Measurements from ENCODE around the gene JAKMIP2.

JAKMIP2 gene

DNA sequence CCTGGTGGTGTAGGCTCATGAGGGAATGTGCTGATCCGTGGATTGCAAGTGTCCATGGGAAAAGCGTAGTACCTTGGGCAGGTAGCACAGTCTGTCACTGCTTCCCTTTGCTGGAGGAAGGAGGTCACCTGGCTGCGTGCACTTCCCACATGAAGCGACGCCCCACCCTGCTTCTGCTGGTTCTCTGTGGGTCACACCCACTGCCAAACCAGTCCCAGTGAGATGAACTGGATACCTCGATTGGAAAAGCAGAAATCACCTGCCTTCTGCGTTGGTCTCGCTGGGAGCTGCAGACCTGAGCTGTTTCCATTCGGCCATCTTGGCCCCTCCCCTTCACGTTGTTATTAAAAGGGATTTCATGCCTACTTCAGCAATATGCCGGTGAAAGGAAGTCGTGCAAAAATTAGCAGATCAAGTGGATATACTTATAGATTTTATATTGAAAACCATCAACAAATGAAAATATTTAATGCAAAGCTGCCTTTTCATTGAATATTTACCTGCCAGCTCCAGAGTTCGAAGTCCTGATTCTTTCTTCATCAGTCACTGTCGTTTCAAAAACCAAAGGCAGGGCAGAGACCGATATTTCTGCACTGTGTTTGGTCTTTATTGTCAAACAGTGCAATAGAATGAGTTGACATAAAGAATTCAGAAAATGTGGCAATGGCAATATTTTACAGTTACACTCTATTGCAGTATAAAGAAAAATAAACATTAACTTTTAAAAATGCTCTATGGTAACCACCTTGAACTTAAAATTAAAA lies 123.2 kb downstream of the JAKMIP2 start:
- TF ChIP-seq PPARA (CRISPR knock-in tag; IDR thresholded peaks at IDR 0.05; ENCODE audit: borderline replicate concordance) (no peak), ISL1 (CRISPR knock-in tag; IDR thresholded peaks at IDR 0.05) (no peak), ZNF565 (CRISPR knock-in tag; conservative IDR thresholded peaks at IDR 0.05; ENCODE audit: low read depth) (no peak), ZNF70 (CRISPR knock-in tag; IDR thresholded peaks at IDR 0.05) (no peak), ESRRG (CRISPR knock-in tag; IDR thresholded peaks at IDR 0.05) (no peak), ARNTL (CRISPR knock-in tag; IDR thresholded peaks at IDR 0.05; ENCODE audit: borderline replicate concordance, low read depth) (no peak), CSDC2 (CRISPR knock-in tag; IDR thresholded peaks at IDR 0.05) (no peak)
- TF ChIP-seq, protein P1, sequence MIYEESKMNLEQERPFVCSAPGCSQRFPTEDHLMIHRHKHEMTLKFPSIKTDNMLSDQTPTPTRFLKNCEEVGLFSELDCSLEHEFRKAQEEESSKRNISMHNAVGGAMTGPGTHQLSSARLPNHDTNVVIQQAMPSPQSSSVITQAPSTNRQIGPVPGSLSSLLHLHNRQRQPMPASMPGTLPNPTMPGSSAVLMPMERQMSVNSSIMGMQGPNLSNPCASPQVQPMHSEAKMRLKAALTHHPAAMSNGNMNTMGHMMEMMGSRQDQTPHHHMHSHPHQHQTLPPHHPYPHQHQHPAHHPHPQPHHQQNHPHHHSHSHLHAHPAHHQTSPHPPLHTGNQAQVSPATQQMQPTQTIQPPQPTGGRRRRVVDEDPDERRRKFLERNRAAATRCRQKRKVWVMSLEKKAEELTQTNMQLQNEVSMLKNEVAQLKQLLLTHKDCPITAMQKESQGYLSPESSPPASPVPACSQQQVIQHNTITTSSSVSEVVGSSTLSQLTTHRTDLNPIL (CRISPR knock-in tag; IDR thresholded peaks at IDR 0.05; ENCODE audit: low read depth) = no peak
- TF ChIP-seq, protein P2, sequence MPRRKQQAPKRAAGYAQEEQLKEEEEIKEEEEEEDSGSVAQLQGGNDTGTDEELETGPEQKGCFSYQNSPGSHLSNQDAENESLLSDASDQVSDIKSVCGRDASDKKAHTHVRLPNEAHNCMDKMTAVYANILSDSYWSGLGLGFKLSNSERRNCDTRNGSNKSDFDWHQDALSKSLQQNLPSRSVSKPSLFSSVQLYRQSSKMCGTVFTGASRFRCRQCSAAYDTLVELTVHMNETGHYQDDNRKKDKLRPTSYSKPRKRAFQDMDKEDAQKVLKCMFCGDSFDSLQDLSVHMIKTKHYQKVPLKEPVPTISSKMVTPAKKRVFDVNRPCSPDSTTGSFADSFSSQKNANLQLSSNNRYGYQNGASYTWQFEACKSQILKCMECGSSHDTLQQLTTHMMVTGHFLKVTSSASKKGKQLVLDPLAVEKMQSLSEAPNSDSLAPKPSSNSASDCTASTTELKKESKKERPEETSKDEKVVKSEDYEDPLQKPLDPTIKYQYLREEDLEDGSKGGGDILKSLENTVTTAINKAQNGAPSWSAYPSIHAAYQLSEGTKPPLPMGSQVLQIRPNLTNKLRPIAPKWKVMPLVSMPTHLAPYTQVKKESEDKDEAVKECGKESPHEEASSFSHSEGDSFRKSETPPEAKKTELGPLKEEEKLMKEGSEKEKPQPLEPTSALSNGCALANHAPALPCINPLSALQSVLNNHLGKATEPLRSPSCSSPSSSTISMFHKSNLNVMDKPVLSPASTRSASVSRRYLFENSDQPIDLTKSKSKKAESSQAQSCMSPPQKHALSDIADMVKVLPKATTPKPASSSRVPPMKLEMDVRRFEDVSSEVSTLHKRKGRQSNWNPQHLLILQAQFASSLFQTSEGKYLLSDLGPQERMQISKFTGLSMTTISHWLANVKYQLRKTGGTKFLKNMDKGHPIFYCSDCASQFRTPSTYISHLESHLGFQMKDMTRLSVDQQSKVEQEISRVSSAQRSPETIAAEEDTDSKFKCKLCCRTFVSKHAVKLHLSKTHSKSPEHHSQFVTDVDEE (CRISPR knock-in tag; IDR thresholded peaks at IDR 0.05) = no peak
- TF ChIP-seq, protein P3, sequence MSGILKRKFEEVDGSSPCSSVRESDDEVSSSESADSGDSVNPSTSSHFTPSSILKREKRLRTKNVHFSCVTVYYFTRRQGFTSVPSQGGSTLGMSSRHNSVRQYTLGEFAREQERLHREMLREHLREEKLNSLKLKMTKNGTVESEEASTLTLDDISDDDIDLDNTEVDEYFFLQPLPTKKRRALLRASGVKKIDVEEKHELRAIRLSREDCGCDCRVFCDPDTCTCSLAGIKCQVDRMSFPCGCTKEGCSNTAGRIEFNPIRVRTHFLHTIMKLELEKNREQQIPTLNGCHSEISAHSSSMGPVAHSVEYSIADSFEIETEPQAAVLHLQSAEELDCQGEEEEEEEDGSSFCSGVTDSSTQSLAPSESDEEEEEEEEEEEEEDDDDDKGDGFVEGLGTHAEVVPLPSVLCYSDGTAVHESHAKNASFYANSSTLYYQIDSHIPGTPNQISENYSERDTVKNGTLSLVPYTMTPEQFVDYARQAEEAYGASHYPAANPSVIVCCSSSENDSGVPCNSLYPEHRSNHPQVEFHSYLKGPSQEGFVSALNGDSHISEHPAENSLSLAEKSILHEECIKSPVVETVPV (CRISPR knock-in tag; IDR thresholded peaks at IDR 0.05) = no peak
- ATAC-seq = no peak

DNA sequence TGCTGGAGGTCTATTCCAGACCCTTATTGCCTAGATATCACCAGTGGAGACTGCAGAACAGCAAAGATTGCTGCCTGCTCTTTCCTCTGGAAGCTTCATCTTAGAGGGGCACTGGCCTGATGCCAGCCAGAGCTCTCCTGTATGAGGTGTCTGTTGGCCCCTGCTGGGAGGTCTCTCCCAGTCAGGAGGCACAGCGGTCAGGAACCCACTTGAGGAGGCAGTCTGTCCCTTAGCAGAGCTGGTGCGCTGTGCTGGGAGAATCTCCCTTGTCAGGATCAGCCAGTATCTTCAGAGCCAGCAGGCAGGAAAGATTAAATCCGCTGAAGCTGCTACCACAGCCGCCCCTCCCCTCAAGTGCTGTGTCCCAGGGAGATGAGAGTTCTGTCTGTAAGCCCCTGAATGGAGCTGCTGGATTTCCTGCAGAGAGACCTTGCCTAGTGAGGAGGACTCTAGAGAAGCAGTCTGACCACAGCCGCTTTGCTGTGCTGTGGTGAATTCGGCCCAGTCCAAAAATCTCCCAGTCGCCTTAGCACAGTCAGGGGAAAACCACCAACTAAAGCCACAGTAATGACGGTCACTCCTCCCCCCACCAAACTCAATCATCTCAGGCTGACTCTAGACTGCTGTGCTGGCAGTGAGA lies 124.1 kb downstream of the JAKMIP2 start:
- no peak for ATAC-seq
- TF ChIP-seq ZNF565 (CRISPR knock-in tag; conservative IDR thresholded peaks at IDR 0.05; ENCODE audit: low read depth) (no peak), CSDC2 (CRISPR knock-in tag; IDR thresholded peaks at IDR 0.05) (no peak), ESRRG (CRISPR knock-in tag; IDR thresholded peaks at IDR 0.05) (no peak), GLIS3 (CRISPR knock-in tag; IDR thresholded peaks at IDR 0.05) (no peak), BACH2 (CRISPR knock-in tag; IDR thresholded peaks at IDR 0.05; ENCODE audit: borderline replicate concordance) (no peak), RARB (CRISPR knock-in tag; IDR thresholded peaks at IDR 0.05) (no peak), TCF4 (CRISPR knock-in tag; IDR thresholded peaks at IDR 0.05; ENCODE audit: borderline replicate concordance) (no peak), ISL1 (CRISPR knock-in tag; IDR thresholded peaks at IDR 0.05) (no peak), TOX (CRISPR knock-in tag; IDR thresholded peaks at IDR 0.05; ENCODE audit: borderline replicate concordance) (no peak)
- TF ChIP-seq, protein P3 (CRISPR knock-in tag; IDR thresholded peaks at IDR 0.05) = no peak
- TF ChIP-seq, protein P4, sequence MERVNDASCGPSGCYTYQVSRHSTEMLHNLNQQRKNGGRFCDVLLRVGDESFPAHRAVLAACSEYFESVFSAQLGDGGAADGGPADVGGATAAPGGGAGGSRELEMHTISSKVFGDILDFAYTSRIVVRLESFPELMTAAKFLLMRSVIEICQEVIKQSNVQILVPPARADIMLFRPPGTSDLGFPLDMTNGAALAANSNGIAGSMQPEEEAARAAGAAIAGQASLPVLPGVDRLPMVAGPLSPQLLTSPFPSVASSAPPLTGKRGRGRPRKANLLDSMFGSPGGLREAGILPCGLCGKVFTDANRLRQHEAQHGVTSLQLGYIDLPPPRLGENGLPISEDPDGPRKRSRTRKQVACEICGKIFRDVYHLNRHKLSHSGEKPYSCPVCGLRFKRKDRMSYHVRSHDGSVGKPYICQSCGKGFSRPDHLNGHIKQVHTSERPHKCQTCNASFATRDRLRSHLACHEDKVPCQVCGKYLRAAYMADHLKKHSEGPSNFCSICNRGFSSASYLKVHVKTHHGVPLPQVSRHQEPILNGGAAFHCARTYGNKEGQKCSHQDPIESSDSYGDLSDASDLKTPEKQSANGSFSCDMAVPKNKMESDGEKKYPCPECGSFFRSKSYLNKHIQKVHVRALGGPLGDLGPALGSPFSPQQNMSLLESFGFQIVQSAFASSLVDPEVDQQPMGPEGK (CRISPR knock-in tag; IDR thresholded peaks at IDR 0.05; ENCODE audit: borderline replicate concordance) = no peak

DNA sequence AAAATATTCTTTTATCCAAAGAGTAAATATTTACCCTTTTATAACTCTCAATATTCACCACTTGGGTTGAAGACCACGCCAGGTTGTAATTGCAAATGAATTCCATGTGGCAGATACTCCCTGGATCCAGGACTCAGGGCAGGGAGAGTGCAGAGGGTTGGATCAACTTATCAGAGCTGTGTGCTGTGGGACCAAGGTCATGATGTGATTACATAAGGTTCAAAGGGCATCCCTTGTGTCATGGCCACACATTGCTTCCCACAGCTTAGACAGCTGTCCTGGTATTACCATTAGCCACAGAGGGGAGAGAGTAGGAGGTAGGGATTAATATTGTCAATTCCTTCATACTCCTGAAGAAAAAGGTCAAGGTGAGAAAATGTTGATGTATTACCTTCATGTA lies 133.9 kb downstream of the JAKMIP2 start:
- TF ChIP-seq TCF4 (CRISPR knock-in tag; IDR thresholded peaks at IDR 0.05; ENCODE audit: borderline replicate concordance) (no peak), ZNF70 (CRISPR knock-in tag; IDR thresholded peaks at IDR 0.05) (no peak), ZC3H10 (CRISPR knock-in tag; IDR thresholded peaks at IDR 0.05) (no peak), OSR1 (CRISPR knock-in tag; IDR thresholded peaks at IDR 0.05) (no peak), ZNF565 (CRISPR knock-in tag; conservative IDR thresholded peaks at IDR 0.05; ENCODE audit: low read depth) (no peak), TOX (CRISPR knock-in tag; IDR thresholded peaks at IDR 0.05; ENCODE audit: borderline replicate concordance) (no peak)
- no peak for ATAC-seq

All from SK-N-SH treated with all-trans-retinoic acid at 6 μM for 48 hours (cell line).